PFSK-1 (cell line): ENCODE results near the gene BDH1.

Experiments
- FOXP2 ChIP-seq: optimal IDR thresholded peaks from 2 replicates; pipeline ENCODE3; 2011; ENCODE audit warnings: borderline replicate concordance, control low read depth, inconsistent platforms; ENCODE audit not compliant: insufficient read depth; ENCODE audit errors: extremely low read length, extremely low read depth
- POLR2AphosphoS5 ChIP-seq: IDR thresholded peaks from 2 replicates; pipeline ENCODE4 v1.6.1; 2012; ENCODE audit warnings: low read depth, mild to moderate bottlenecking, control low read depth, low read length, moderate library complexity
- SIN3A ChIP-seq: IDR thresholded peaks from 2 replicates; pipeline ENCODE4 v1.6.1; 2012; ENCODE audit warnings: mild to moderate bottlenecking, low read length, moderate library complexity, borderline replicate concordance; ENCODE audit not compliant: insufficient read depth
- TAF1 ChIP-seq: IDR thresholded peaks from 2 replicates; pipeline ENCODE4 v1.6.1; 2012; ENCODE audit warnings: low read length, control low read depth, borderline replicate concordance; ENCODE audit not compliant: insufficient read depth
- TF ChIP-seq, protein P1 (sequence below), 2 experiments: IDR thresholded peaks; 2 replicates each; pipeline versions ENCODE4 v1.6.1 to v1.8.0; 2011 to 2012; ENCODE audit warnings: low read depth in 2 of 2, low read length in 2 of 2, control low read depth in 1 of 2, inconsistent platforms in 1 of 2, mild to moderate bottlenecking in 1 of 2, moderate library complexity in 1 of 2; ENCODE audit not compliant: insufficient read depth in 1 of 2

Gene BDH1

DNA sequence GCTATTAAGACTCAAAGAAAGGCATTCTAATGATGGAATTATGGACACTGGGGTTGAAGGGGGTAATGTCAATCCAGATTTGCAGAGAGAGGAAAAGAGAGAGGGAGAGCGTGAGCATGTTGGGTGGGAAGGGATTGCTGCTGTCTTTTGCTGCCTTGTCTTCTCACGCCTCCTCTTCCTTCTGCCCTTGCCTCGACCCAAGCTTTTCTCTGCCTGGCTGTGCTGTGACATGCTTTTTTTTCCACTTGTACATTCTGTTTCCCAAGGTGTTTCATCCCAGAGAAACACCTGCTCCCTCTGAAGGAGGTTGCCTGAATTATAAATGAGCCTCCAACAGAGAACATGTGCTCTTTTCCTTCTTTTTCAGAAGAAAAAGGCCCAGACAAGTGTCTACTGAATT lies 80.3 kb downstream of the BDH1 start:
- TF ChIP-seq SIN3A (no peak), FOXP2 (no peak), TAF1 (no peak), POLR2AphosphoS5 (no peak)
- TF ChIP-seq, protein P1, sequence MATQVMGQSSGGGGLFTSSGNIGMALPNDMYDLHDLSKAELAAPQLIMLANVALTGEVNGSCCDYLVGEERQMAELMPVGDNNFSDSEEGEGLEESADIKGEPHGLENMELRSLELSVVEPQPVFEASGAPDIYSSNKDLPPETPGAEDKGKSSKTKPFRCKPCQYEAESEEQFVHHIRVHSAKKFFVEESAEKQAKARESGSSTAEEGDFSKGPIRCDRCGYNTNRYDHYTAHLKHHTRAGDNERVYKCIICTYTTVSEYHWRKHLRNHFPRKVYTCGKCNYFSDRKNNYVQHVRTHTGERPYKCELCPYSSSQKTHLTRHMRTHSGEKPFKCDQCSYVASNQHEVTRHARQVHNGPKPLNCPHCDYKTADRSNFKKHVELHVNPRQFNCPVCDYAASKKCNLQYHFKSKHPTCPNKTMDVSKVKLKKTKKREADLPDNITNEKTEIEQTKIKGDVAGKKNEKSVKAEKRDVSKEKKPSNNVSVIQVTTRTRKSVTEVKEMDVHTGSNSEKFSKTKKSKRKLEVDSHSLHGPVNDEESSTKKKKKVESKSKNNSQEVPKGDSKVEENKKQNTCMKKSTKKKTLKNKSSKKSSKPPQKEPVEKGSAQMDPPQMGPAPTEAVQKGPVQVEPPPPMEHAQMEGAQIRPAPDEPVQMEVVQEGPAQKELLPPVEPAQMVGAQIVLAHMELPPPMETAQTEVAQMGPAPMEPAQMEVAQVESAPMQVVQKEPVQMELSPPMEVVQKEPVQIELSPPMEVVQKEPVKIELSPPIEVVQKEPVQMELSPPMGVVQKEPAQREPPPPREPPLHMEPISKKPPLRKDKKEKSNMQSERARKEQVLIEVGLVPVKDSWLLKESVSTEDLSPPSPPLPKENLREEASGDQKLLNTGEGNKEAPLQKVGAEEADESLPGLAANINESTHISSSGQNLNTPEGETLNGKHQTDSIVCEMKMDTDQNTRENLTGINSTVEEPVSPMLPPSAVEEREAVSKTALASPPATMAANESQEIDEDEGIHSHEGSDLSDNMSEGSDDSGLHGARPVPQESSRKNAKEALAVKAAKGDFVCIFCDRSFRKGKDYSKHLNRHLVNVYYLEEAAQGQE (IDR thresholded peaks at IDR 0.05; ENCODE audit: insufficient read depth in 1 of 2, low read depth in 2 of 2, low read length in 2 of 2): no peak

DNA sequence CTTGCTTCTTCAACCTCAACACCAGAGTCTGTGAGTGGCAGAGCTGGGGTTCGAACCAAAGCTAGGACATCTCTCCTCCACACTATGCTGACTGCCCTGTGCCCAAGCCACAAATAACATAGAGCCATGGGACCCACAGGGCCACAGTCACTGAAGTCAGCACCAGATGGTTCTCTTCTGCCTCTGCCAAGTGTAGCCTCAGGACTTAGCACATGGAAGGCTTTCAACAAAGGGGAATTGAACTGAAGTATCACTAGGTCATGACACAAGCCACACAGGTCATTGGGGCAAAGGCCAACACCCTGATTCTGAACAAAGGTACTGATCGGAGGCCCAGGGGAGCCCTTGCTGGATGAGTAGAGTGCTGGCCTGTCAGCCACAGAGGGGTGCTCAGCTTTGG lies 83.6 kb downstream of the BDH1 start:
- TF ChIP-seq SIN3A (no peak), POLR2AphosphoS5 (no peak), TAF1 (no peak), FOXP2 (no peak)
- TF ChIP-seq, protein P1 (IDR thresholded peaks at IDR 0.05; ENCODE audit: insufficient read depth in 1 of 2, low read depth in 2 of 2, low read length in 2 of 2): no peak

DNA sequence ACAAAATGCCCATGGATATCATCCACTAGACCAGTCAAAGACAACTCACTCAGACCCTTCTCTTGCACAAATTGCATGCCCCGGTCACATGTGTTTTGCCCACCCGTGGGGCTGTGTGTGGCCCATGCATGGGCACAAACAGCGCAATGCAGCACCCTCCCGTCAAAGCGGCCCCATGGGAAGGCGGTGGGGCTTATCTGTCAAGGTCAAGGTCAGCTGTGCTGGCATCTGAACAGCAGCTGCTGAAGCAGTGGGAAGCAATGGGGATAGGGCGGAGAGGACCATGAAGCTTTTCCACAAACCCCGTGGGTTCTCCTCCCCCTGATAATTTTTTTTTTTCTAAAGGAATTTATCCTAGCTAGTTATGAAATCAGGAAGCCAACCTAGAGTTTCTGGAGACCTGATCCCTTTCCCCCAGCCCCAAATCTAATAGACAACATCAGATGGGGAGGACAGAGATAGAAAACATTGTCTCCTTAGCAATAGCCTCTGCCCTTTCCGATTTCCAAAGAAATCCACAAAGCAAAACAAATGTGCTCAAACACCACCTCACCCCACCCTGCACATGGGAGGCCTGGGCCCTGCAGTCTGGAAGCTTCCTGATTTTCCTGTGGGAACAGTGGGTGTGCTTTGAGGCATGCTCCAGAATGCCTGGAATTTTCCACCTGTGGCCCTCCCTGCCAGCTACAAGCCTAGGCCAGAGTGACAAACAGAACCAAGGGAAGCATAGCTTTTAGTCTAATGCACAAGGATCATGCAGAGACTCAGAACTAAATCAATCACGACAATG lies 84.4 kb downstream of the BDH1 start:
- TF ChIP-seq FOXP2 (no peak), TAF1 (no peak), SIN3A (no peak)

DNA sequence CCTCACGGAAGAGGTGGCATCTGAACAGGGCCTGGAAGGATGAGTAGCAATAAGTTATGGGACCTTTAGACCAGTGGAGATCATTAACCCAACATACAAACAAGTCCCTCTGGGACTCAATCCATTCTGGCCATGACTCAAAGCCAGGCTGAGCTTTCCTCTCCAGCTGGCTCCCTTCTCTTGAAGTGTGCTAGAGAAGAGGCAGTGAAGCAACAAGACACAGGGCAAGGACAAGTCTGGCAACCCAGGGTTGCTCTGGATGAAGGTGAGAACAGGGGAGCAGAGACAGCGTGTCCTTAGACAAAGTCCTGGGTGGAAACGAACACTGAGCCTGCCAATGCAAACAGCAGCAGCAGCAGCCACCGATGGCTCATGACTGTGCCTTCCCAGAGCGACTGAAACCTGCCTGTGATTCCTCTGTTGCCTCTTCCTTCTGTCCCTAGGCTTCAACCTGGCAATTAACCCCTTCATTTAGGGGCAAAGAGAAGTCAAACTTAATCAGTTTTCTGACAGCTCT lies 86.8 kb downstream of the BDH1 start:
- TF ChIP-seq FOXP2: no peak
- TF ChIP-seq TAF1: no peak
- TF ChIP-seq, protein P1 (IDR thresholded peaks at IDR 0.05; ENCODE audit: insufficient read depth in 1 of 2, low read depth in 2 of 2, low read length in 2 of 2): no peak
- TF ChIP-seq POLR2AphosphoS5: no peak
- TF ChIP-seq SIN3A: no peak

DNA sequence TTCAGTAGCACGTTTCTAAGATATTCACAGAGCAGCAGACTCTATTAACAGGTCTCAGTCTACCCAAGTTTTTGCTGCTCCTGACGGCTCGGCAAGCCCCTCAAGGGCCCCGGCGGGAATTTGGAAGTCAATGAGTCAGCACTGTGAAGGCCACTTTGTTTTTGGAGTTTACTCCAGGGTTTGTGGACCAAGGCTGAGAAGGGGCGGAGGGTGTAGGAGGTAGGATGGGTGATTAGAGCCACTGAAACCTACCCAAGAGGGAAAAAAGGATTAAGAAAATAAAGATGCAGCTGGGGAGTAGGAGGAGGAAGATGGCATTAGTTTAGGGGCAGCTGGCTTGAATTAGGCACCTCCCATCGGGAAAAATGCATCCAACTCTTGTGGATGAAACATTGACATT lies 87.6 kb downstream of the BDH1 start:
- TF ChIP-seq FOXP2 (no peak), POLR2AphosphoS5 (no peak), TAF1 (no peak)
- TF ChIP-seq, protein P1 (IDR thresholded peaks at IDR 0.05; ENCODE audit: insufficient read depth in 1 of 2, low read depth in 2 of 2, low read length in 2 of 2): no peak
